NCI-H146 treated with DMSO at 0.1 percent for 48 hours (cell line): ENCODE measurements around the gene CTDSPL2.
"Not testable (repeated sequence)": the region's sequence is repeated elsewhere in the genome, so short reads cannot be mapped to it uniquely, and the experiment has no call there.

Source experiments
- DNase-seq: peaks from one replicate; lab custom pipeline; 2025; ENCODE audit not compliant: unreplicated experiment; lab: John Stamatoyannopoulos, UW

The CTDSPL2 gene

DNA sequence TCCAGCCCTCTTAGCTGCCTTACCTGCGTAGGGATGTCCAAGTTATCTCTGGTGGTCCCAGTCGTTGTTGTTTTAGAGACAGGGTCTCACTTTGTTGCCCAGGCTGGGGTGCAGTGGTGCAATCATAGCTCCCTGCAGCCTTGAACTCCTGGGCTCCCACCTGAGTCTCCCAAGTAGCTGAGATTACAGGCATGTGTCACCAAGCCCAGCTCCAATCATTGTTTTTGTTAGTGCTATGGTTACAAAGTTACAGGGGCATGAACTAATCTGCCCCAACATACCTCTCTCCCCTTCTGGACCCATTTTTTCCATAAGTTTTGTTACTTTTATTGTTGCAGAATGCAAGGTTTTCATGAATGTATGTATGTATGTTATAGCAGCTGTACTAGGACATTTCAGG, 54.7 kb downstream of the CTDSPL2 start:
- no peak for DNase-seq

GRCh38 chr15:44485880-44486279, 58.5 kb downstream of the CTDSPL2 start:
- DNase-seq = no peak

DNA sequence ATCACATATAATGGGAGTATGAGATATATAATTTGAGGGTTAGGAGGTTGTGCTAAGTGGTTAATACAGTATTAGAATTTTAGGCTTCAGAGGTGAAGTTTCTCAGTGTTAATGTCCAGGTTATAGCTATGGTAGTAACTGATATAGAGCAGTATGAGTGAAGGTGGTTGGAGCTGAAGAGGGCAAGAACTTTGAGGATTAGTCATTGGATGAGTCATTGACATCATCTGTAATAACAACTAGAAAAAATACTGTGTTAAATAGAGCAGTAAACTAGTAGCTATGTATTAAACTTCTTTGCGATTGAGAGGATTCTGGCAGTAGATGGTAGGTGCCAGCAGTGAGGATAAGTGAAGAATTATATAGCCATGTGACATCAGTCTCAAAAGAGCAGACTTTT, 62.0 kb downstream of the CTDSPL2 start:
- DNase-seq = no peak

- no peak for DNase-seq
Observed at GRCh38 chr15:44490622-44491021, 63.2 kb downstream of the CTDSPL2 start.

DNA sequence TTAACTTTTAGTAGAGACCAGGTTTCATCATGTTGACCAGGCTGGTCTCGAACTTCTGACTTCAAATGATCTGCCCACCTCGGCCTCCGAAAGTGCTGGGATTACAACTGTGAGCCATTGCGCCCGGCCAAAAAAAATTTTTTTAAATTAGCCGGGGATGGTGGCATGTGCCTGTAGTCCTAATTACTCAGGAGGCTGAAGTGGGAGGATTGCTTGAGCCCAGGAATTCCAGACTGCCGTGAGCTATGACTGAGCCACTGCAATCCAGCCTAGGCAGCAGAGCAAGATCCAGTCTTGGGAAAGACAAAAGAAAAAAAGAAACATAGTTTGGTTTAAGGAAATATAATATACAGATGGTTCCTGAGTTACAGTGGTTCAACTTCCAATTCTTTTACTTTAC, 64.6 kb downstream of the CTDSPL2 start:
- no peak for DNase-seq

DNA sequence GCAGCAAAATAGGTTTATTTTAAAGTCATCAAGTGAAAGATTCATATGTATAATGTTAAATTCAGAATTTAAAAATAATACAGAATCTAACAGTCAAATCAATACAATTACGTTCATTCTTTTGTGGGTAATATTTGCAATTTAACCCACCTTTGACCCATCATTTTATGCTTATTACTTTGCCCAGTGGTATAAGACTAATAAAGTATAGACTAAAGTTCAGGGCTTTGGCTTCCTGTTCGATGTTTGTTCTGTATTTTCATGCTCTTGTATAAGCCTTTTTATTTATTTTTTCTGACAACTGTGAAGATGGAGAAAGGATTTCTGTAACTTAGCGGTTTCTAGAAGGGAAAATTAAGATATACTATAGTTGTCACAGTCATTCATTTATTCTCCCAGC, 65.2 kb downstream of the CTDSPL2 start:
- no peak for DNase-seq

DNA sequence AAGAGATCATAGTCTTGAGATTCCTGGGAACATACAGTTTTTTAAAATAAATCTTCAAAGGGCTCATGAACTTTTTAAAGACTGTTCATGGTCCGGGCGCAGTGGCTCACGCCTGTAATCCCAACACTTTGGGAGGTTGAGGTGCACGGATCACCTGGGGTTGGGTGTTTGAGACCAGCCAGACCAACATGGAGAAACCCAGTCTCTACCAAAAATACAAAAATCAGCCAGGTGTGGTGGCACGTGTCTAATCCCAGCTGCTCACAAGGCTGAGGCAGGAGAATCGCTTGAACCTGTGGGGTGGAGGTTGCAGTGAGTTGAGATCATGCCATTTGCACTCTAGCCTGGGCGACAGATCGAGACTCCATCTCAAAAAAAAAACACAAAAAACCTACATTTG, 68.1 kb downstream of the CTDSPL2 start:
- DNase-seq = no peak

DNA sequence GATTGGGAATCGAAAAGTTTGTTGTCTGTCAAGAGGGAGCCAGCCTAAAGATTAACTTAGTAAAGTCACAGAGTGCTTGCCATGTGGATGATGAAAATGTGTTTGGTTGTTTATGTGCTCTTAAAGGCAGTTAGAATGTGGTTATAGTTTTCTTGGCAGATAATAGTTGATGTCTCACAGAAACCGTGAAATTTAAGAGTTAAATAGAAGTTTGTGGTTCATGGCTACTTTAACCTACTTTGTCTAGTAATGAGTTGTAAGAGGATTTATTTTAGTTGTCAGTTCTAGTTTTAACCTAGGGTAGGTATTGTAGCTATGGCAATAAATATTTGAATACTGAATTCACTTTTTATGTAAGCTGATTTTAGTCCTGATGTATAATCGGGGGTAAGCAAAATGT, 73.1 kb downstream of the CTDSPL2 start:
- no peak for DNase-seq

DNA sequence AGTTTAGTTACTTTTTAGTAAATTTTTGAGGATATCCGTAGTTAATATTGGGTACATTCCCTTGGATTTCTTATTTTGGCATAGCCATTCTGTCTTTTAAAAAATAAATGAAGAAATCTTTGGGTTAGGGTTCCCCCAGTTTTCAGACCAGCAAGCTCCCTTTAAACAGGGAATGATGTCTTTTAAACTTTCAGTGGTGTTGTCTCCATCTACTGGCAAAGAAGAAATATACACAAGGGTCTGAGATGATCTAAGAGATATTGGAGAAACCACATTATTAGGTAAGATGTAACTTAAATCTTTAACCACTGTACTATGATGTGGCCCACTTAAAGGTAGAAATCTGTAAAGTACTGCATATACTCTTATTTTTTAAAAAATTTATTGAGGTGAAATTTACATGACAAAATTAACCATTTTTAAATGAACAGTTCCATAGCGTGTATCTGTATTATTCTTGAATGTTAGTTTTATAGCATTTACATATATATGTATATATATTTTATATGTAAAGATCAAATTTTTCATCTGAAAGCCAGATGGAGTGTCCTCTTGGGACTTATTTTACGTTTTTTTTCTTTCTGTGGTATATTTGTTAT, 74.4 kb downstream of the CTDSPL2 start:
- peak; percentile 2 for DNase-seq

GRCh38 chr15:44516436-44516835, 89.0 kb downstream of the CTDSPL2 start:
- DNase-seq = no peak

GRCh38 chr15:44519537-44519936, 92.1 kb downstream of the CTDSPL2 start:
- DNase-seq = no peak

DNA sequence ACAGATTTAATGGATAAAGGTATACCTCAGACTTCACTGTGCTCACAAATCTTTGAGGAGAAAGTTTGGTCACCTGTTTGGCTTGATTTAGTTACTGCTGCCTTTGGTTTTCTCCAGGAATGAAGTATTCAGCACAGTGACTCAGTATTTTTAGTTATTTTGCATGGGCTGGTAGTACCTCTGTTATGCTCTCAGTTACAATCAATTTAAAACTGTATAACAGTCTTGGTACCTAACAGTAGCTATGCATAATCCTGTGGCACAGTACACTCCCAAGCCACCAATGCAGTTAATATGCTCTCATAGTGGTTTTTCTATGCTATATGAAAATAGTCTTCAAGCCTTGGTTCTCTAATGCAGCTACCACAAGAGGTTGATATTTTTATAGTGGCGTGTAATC, 97.6 kb downstream of the CTDSPL2 start:
- no peak for DNase-seq

- no peak for DNase-seq
Observed at GRCh38 chr15:44527241-44527640, 99.8 kb downstream of the CTDSPL2 start.

DNA sequence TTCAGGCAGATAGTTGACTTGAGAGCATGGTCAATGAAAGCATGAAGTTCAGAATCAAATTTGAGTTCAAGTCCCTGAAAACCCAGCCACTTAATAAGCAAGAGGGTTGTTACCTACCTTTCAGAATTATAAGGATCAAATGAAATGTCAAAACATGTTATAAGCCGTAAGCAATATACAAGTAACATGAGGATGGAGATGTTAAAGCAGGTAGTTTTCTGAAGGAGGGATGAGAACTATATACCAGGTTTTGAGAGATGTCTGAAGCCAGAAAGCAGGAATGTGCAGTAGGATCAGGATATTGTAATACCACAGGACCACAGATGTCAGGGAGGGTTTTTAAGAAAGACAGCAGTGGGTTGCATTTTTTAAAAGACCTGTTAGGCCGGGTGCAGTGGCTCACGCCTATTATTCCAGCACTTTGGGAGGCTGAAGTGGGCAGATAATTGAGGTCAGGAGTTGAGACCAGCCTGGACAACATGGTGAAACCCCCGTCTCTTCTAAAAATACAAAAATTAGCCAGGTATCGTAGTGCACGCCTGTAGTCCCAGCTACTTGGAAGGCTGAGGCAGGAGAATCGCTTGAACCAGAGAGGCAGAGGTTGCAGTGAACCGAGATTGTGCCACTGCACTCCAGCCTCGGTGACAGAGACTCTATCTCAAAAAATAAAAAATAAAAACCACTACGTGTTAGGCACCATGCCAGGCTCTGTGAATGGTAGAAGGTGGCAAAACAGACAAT, 102.6 kb downstream of the CTDSPL2 start:
- DNase-seq = no peak

DNA sequence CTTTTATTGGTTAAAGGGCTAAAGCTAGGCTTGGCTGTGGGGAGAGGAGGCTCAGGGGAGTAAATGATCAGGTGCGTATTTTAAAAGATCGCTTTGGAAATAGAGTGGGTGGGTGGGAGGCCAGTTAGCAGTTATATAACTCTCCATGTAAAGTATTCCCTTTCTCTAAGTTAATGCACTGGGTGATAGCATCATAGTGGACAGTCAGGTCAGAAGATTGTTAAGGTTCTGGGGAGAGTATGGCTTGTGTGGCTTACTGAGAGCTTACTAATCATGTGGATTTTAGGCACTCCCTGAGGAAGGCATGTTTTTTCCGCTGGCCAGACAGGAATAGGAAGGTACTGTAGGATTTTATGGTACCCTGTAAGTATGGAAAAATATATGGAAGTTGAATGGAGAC, 103.2 kb downstream of the CTDSPL2 start:
- DNase-seq = no peak

GRCh38 chr15:44532275-44532674, 104.8 kb downstream of the CTDSPL2 start:
- not testable (repeated sequence) for DNase-seq

GRCh38 chr15:44532689-44533088, 105.3 kb downstream of the CTDSPL2 start:
- DNase-seq = no peak

GRCh38 chr15:44535092-44535491, 107.7 kb downstream of the CTDSPL2 start:
- no peak for DNase-seq

DNA sequence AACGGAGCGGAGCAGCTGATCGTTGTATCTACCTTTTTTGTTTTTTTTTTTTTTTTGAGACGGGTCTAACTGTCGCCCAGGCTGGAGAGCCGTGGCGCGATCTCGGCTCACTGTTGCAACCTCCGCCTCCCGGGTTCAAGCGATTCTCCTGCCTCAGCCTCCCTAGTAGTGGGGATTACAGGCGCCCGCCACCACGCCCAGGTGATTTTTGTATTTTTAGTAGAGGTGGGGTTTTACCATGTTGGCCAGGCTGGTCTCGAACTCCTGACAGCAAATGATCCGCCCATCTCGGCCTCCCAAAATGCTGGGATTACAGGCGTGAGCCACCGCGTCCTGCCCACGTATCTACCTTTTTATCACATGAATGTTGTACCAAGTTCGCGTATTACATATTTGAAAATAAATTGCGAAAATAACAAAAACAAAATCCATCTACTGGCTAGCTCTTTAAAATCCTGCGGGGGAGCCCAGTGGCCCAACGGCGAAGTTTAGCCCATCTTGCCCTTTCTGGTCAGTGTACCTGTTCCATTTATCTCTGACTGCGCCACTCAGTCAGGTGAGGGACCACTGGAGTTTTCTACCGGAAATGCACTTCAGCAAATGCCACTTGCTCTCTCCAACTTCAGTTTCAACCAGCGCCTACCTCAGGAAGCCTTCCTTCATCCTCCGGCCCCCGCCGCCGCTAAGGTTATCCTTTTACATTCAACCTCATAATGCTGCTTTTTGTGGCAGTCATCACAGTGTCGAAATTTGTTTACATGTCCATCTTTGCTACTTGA, 108.3 kb downstream of the CTDSPL2 start:
- DNase-seq = peak; percentile 31

GRCh38 chr15:44536302-44536961, 109.0 kb downstream of the CTDSPL2 start:
- DNase-seq = peak; percentile 92

- peak; percentile 92 for DNase-seq
Observed at GRCh38 chr15:44536962-44537734, 109.7 kb downstream of the CTDSPL2 start, which contains the start of gene EIF3J. EIF3J (plus strand) TSS chr15:44537147; CDS start chr15:44537195, 48 bp downstream.
